Neural cell (in vitro differentiated cells): ENCODE measurements around the gene SLC13A3. TPM values are rescaled to one million over a fixed set of nuclear protein-coding genes. Genes with fewer than 3 reads are reported as not detected.

ENCODE experiments used
- H2AFZ ChIP-seq: fragments of 200-600, 300-800 bp; sonication (generic), shearing (Covaris generic); 2 replicates; pipeline ENCODE4 v1.6.0; 2014; ENCODE audit warnings: low read depth, mild to moderate bottlenecking, antibody characterized with exemption, low read length, moderate library complexity
- H3F3A ChIP-seq: fragments of 200-600 bp; shearing (Covaris generic); 2 replicates; pipeline ENCODE4 v1.6.1; 2016; ENCODE audit warnings: mild to moderate bottlenecking, moderate library complexity, mixed read lengths, antibody characterized with exemption, low read length; ENCODE audit not compliant: insufficient read depth, poor library complexity, severe bottlenecking
- H3K27ac ChIP-seq: fragments of 200-600, 300-800 bp; sonication (generic), shearing (Covaris generic); 2 replicates; pipeline ENCODE4 v1.5.1; 2014; ENCODE audit warnings: mild to moderate bottlenecking, low read length, moderate library complexity
- H3K27me3 ChIP-seq: fragments of 300-800, 200-600 bp; sonication (generic), shearing (Covaris generic); 2 replicates; pipeline ENCODE4 v1.6.0; 2014; ENCODE audit warnings: mild to moderate bottlenecking, low read depth, low read length, moderate library complexity; ENCODE audit not compliant: insufficient read depth
- H3K36me3 ChIP-seq: fragments of 300-800, 200-600 bp; sonication (generic), shearing (Covaris generic); 2 replicates; pipeline ENCODE4 v1.5.1; 2014; ENCODE audit warnings: mild to moderate bottlenecking, antibody characterized with exemption, low read length, moderate library complexity; ENCODE audit not compliant: insufficient read depth
- H3K4me2 ChIP-seq: fragments of 300-800, 200-600 bp; sonication (generic), shearing (Covaris generic); 2 replicates; pipeline ENCODE4 v1.6.0; 2014; ENCODE audit warnings: mild to moderate bottlenecking, low read length
- H3K4me3 ChIP-seq: fragments of 300-800, 200-600 bp; sonication (generic), shearing (Covaris generic); 2 replicates; pipeline ENCODE4 v1.5.1; 2014; ENCODE audit warnings: mild to moderate bottlenecking, low read length, moderate library complexity
- H3K79me2 ChIP-seq: fragments of 200-600 bp; shearing (Covaris generic); replicated peaks from 2 replicates; pipeline ENCODE4 v1.6.0; 2014; ENCODE audit warnings: mild to moderate bottlenecking, low read length, moderate library complexity; ENCODE audit not compliant: insufficient read depth
- H3K9ac ChIP-seq: fragments of 300-800, 200-600 bp; sonication (generic), shearing (Covaris generic); 2 replicates; pipeline ENCODE4 v1.6.1; 2016; ENCODE audit warnings: mild to moderate bottlenecking, low read length, mixed read lengths
- H3K9me2 ChIP-seq: fragments of 200-600 bp; shearing (Covaris generic); 2 replicates; pipeline ENCODE4 v1.6.1; 2016; ENCODE audit warnings: mild to moderate bottlenecking, low read length, mixed read lengths; ENCODE audit not compliant: insufficient read depth
- H3K9me3 ChIP-seq: fragments of 200-600, 300-800 bp; sonication (generic), shearing (Covaris generic); 2 replicates; pipeline ENCODE4 v1.6.1; 2016; ENCODE audit warnings: mild to moderate bottlenecking, mixed run types, low read length, moderate library complexity, mixed read lengths
- H4K20me1 ChIP-seq: fragments of 200-600 bp; shearing (Covaris generic); 2 replicates; pipeline ENCODE4 v1.6.1; 2016; ENCODE audit warnings: mild to moderate bottlenecking, mixed run types; ENCODE audit not compliant: insufficient read depth
- EP300 ChIP-seq: fragments of 450-650 bp; conservative IDR thresholded peaks from 2 replicates; pipeline ENCODE4 v1.6.1; 2014; ENCODE audit warnings: antibody characterized with exemption, mild to moderate bottlenecking, moderate library complexity; ENCODE audit not compliant: poor library complexity, severe bottlenecking
- EZH2 ChIP-seq: fragments of 200-600, 300-800 bp; shearing (Covaris generic), sonication (generic); IDR thresholded peaks from 2 replicates; pipeline ENCODE4 v1.6.1; 2014; ENCODE audit warnings: antibody characterized with exemption, low read length, borderline replicate concordance, mild to moderate bottlenecking; ENCODE audit not compliant: insufficient read depth, poor library complexity, severe bottlenecking
- MXI1 ChIP-seq: fragments of 450-650 bp; conservative IDR thresholded peaks from 2 replicates; pipeline ENCODE4 v1.6.1; 2014; ENCODE audit warnings: antibody characterized with exemption, mild to moderate bottlenecking; ENCODE audit not compliant: poor library complexity, severe bottlenecking
- POLR2AphosphoS5 ChIP-seq: IDR thresholded peaks from 2 replicates; pipeline ENCODE4 v1.6.1; 2012
- RAD21 ChIP-seq: fragments of 450-650 bp; conservative IDR thresholded peaks from 2 replicates; pipeline ENCODE4 v1.6.1; 2014; ENCODE audit warnings: antibody characterized with exemption, mild to moderate bottlenecking, moderate library complexity
- SMC3 ChIP-seq: fragments of 450-650 bp; conservative IDR thresholded peaks from 2 replicates; pipeline ENCODE4 v1.6.1; 2014; ENCODE audit warnings: antibody characterized with exemption, mild to moderate bottlenecking, moderate library complexity; ENCODE audit not compliant: poor library complexity
- TAF1 ChIP-seq: IDR thresholded peaks from 2 replicates; pipeline ENCODE4 v1.6.1; 2012; ENCODE audit warnings: low read depth
- polyA plus RNA-seq: library from polyadenylated mRNA; depleted of rRNA; stranded (reverse); fragments of >200 nt; gene quantifications from 2 replicates; pipeline ENCODE4 v1.2.3, GENCODE V29; 2014
- TF ChIP-seq, protein P1 (sequence below): IDR thresholded peaks from 2 replicates; pipeline ENCODE4 v1.6.1; 2012; ENCODE audit warnings: borderline replicate concordance
- TF ChIP-seq, protein P2 (sequence below): fragments of 450-650 bp; IDR thresholded peaks from 2 replicates; pipeline ENCODE4 v1.5.1; 2014; ENCODE audit warnings: antibody characterized with exemption, mild to moderate bottlenecking, moderate library complexity; ENCODE audit not compliant: poor library complexity, severe bottlenecking

The SLC13A3 gene
- polyA plus RNA-seq, 1 donor from 2014 or later: 5.5 TPM

- Histone ChIP-seq H3K9me3 (no peaks in the 10 kb centered on the region), H3K9ac (no peak overlapping the region), H4K20me1 (no peaks in the 10 kb centered on the region), H3K36me3 (no peaks in the 10 kb centered on the region), H3K27me3 (no peaks in the 10 kb centered on the region), H3K27ac (no peak overlapping the region), H3K9me2 (no peaks in the 10 kb centered on the region), H3K79me2 (no peaks in the 10 kb centered on the region), H3F3A (no peaks in the 10 kb centered on the region), H3K4me2 (no peak overlapping the region), H3K4me3 (no peak overlapping the region), H2AFZ (no peak overlapping the region)
- TF ChIP-seq RAD21 (no peak), POLR2AphosphoS5 (no peak)
These were observed 44.5 kb downstream of the SLC13A3 start for GRCh38 chr20:46606817-46607190.

DNA sequence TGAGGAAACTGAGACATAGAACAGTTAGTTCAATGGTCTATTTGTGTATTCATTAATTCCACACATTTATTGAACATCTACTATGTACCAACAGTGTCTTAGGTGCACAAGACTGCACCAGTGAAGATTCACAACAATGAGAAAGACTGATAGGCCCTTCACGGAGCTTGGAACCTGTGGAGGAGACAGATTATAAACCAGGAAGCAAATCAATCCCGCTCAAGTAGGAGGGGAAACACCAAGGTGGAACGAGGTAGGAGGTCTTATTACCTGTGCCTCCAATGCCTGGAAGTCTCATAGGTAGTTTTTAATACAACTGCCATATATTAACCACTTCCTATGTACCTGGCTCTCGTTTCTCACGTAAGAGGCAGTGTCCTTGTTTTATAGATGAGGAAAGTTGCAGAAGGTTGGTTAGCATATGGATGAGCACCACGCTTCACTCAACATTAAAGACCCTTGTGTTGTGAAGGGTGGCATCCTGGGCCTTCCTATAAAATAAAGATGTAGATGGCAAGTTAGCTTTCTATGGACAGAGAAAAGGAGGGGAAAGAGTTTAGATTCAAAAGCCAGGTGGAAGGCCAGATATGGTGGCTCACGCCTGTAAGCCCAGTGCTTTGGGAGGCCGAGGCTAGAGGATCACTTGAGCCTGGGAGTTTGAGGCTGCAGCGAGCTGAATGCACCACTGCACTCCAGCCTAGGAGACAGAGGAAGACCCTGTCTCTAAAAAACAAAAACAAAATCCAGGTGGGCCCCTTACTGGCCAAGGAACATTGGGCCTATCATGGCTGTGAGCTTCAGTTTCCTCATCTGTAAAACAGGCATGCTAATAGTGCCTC lies 45.1 kb downstream of the SLC13A3 start:
- Histone ChIP-seq H3K36me3 (no peaks in the 10 kb centered on the region), H2AFZ (no peak overlapping the region), H3K9me2 (no peaks in the 10 kb centered on the region), H3K9me3 (no peaks in the 10 kb centered on the region), H3K4me2 (no peak overlapping the region), H4K20me1 (no peaks in the 10 kb centered on the region), H3K79me2 (no peaks in the 10 kb centered on the region), H3F3A (no peaks in the 10 kb centered on the region), H3K27ac (no peak overlapping the region), H3K4me3 (no peak overlapping the region), H3K27me3 (no peaks in the 10 kb centered on the region), H3K9ac (no peak overlapping the region)
- no peak for TF ChIP-seq EP300
- TF ChIP-seq TAF1: no peak

- Histone ChIP-seq H3K9me2 (no peaks in the 10 kb centered on the region), H4K20me1 (no peaks in the 10 kb centered on the region), H3F3A (no peaks in the 10 kb centered on the region), H3K4me2 (no peak overlapping the region), H3K9me3 (no peaks in the 10 kb centered on the region), H3K79me2 (no peaks in the 10 kb centered on the region), H3K9ac (no peak overlapping the region), H2AFZ (no peak overlapping the region), H3K27ac (no peak overlapping the region), H3K36me3 (no peaks in the 10 kb centered on the region), H3K4me3 (no peak overlapping the region), H3K27me3 (no peaks in the 10 kb centered on the region)
- TF ChIP-seq, protein P1, sequence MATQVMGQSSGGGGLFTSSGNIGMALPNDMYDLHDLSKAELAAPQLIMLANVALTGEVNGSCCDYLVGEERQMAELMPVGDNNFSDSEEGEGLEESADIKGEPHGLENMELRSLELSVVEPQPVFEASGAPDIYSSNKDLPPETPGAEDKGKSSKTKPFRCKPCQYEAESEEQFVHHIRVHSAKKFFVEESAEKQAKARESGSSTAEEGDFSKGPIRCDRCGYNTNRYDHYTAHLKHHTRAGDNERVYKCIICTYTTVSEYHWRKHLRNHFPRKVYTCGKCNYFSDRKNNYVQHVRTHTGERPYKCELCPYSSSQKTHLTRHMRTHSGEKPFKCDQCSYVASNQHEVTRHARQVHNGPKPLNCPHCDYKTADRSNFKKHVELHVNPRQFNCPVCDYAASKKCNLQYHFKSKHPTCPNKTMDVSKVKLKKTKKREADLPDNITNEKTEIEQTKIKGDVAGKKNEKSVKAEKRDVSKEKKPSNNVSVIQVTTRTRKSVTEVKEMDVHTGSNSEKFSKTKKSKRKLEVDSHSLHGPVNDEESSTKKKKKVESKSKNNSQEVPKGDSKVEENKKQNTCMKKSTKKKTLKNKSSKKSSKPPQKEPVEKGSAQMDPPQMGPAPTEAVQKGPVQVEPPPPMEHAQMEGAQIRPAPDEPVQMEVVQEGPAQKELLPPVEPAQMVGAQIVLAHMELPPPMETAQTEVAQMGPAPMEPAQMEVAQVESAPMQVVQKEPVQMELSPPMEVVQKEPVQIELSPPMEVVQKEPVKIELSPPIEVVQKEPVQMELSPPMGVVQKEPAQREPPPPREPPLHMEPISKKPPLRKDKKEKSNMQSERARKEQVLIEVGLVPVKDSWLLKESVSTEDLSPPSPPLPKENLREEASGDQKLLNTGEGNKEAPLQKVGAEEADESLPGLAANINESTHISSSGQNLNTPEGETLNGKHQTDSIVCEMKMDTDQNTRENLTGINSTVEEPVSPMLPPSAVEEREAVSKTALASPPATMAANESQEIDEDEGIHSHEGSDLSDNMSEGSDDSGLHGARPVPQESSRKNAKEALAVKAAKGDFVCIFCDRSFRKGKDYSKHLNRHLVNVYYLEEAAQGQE: no peak
- no peak for TF ChIP-seq EZH2
- no peak for TF ChIP-seq POLR2AphosphoS5
- TF ChIP-seq, protein P2, sequence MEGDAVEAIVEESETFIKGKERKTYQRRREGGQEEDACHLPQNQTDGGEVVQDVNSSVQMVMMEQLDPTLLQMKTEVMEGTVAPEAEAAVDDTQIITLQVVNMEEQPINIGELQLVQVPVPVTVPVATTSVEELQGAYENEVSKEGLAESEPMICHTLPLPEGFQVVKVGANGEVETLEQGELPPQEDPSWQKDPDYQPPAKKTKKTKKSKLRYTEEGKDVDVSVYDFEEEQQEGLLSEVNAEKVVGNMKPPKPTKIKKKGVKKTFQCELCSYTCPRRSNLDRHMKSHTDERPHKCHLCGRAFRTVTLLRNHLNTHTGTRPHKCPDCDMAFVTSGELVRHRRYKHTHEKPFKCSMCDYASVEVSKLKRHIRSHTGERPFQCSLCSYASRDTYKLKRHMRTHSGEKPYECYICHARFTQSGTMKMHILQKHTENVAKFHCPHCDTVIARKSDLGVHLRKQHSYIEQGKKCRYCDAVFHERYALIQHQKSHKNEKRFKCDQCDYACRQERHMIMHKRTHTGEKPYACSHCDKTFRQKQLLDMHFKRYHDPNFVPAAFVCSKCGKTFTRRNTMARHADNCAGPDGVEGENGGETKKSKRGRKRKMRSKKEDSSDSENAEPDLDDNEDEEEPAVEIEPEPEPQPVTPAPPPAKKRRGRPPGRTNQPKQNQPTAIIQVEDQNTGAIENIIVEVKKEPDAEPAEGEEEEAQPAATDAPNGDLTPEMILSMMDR: no peak
- no peak for TF ChIP-seq RAD21
- TF ChIP-seq TAF1: no peak
- TF ChIP-seq SMC3: no peak
- no peak for TF ChIP-seq EP300
- TF ChIP-seq MXI1: no peak
These were observed 46.1 kb downstream of the SLC13A3 start for GRCh38 chr20:46605181-46605580.
